IPS DF 4.7 (cell line): Measurements from ENCODE around the gene MACROD2.
"Not testable (repeated sequence)": the region's sequence is repeated elsewhere in the genome, so short reads cannot be mapped to it uniquely, and the experiment has no call there.

Experiments used
- DNase-seq: peaks from one replicate; pipeline ENCODE4 v3.0.0-alpha.2; 2013; ENCODE audit warnings: low spot score; ENCODE audit errors: extremely low read depth

MACROD2 gene

DNA sequence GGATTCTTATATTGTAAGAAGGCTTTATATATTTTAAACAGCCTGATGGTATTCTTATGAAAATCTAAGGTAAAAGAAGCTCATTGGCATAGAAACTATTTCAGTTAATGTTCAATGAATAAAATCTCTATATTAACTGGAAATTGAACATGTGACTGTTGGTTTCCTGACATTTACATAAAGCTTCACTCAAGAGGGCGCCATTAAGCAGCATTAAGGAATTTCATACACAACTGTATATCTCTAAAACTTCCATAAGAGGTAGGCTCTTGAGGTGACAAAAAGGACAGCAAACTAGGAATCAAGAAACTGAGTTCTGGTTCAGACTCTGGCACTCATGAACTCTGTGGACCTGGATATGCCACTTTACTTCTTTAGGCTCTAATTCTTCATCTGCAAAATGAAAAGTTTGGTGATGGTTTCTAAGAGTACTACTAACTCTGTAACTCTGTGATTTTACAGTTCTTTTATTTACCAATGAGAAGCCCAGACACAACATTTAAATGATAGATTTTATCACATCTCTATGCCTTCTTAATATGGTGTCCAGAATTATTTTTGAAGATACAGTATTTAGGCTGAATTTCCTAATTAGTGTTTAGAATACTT is 194.6 kb downstream of the MACROD2 start:
- DNase-seq: no peak

DNA sequence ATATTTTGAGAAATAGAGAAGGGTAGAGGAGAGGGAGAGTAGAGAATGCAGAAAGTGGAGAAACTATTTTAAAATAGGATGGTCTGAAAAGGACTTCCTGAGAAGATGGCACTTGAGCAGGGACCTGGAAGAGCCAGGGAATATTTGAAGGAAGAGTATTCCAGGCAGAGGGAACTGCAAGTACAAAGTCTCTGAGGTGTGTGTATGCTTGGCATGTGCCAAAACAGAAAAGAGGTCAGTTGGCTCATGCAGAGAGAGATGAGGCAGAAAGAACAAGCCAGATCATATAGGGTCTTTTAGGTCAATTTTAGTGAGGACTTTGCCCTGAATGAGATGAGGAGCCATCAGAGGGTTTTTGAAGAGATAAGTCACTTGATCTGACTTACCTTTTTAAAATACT is 196.2 kb downstream of the MACROD2 start:
- no peak for DNase-seq

DNA sequence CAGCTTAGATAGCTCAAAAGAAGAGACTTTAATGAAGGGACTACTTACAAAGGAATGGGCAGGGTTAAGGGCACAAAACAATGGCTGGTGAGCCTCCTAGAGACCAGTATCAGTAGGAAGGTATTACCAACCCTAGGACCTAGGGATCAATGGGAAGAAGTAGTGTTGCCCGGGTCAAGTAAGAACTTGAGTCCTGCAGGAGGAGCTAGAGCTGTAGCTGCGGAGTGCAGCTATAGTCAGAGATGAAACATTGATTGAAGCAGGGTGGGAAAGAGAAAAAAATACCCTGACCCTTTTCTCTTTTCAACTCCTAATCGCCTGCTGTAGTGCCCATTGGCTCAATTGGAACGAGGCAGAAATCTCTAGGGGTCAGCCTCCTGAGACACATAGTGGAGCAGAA is 198.1 kb downstream of the MACROD2 start:
- no peak for DNase-seq

DNA sequence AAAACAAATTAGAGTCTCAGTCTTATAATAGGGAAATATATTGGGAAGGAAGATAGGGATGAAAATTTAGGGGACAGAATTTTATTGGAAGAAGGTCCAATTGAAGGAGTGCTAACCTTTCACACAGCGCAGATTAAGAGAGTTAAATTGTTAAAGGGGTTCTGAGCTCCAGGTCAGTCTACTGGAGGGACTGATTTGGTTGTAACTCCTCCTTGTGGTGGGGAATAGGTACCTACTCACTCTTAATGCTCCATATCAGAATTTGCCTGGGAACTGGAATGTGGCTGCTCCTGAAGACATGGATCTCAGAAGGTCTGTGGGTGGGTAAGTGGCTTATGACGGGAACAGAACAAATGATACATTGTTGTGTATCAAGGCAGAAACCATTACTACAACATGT is 198.6 kb downstream of the MACROD2 start:
- DNase-seq: no peak

DNA sequence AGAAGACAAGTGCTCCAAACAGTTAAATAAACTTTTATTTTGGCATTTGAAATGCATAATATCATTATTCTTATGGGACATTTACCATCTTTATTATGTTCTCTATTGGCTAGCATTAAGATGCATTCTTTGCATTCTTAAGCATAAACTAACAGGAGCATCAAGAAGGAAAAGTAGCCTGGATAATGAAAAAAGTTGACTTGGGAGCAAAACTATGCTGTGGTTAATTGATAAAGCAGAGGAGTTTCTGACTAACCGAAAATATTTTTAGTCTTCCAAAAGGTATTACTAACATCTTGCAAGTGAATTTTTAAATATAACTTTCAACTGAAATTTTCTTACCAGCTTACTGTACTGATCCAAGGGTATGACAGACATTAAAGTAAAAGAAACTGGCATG is 201.8 kb downstream of the MACROD2 start:
- no peak for DNase-seq

DNA sequence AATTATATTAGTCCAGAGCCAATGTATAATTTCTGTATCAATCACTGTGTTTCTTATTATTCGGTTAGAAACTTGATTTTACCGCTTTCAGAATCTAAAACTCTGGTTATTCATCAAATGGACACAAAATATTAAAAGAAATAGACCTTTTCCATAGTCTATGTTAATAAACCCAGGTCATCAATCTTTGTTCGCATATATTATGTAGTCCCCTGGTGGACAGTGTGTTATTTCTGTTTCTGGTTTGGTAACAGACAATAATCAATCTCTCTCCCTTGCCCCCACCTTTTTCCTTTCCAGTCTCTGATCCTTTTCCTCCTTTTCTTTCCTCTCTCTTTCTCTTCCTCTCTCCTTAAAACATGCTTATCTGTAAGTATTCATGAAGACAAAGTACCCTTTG is 203.1 kb downstream of the MACROD2 start:
- no peak for DNase-seq

DNA sequence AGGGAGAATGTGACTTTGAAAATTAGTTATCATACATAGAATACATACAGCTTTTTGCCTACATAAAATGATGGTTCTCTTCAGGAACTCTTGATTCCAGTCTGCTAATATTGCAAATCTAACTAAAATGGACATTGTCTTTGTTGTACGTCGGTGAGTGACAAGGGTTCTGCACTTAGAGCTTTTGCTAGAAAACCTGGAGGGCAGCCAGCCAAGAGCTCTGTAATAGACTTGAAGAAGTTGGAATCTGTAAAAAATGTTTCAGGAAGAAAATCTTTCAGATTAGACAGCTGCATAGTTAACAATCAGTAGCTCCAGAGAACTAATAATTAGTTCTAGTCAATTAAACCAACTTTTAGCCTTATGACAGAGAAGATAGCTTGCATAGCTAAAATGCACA is 203.8 kb downstream of the MACROD2 start:
- no peak for DNase-seq

DNA sequence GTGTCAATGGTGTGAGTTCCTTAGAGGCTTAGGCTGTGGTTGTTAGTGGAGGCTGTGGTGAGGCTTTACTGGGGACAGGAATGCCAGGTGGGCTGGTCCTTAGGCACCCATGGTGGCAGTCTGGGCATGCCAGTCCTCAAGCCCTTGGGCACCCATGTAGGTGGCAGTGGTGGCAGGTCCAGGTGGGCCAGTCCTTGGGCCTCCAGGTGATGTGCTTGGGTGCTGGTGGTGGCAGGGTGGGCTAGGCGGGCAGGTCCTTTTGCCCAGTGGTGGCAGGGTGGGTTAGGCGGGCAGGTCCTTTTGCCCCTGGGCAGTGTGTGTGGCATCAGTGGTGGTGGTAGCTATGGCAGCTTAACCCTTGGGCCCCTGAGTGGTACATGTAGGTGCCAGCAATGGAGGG is 208.3 kb downstream of the MACROD2 start:
- DNase-seq: no peak

DNA sequence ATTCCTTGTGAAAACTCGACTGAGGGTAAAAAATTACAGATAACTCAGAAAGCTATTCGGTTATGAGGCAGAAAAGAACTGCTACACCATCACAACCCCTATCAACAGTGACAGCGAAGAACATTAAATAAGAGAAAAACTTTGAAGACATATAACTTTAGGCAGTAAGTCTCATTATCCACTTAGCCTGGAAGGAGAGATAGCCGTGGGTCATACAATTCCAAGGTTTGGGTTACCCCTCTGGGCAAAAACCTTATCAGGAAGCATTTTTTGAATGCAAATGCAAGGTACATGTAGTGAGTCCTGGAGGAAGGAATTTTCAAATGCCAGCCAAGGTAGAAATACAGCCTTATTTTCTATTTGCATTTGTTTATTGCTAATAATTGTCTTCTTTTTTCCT is 212.3 kb downstream of the MACROD2 start:
- no peak for DNase-seq

DNA sequence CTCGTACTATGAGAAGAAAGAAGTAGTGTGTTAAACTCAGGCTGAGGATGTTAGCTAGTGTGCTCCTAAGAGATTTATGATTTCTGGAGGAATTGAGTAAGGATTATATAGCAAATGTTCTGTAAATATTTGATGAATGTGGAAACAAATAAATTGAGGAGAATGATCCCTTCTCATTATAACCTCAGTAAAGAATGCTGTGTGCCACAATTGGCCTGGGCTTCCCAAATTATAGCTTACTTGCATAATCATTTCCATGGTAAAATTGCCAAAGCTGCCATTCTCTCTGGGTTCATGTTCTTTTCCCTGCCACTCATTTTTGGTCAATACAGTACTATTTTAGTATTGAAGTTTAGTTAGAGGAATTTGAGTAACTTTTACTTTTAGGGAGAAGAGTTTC is 213.6 kb downstream of the MACROD2 start:
- DNase-seq: no peak

DNA sequence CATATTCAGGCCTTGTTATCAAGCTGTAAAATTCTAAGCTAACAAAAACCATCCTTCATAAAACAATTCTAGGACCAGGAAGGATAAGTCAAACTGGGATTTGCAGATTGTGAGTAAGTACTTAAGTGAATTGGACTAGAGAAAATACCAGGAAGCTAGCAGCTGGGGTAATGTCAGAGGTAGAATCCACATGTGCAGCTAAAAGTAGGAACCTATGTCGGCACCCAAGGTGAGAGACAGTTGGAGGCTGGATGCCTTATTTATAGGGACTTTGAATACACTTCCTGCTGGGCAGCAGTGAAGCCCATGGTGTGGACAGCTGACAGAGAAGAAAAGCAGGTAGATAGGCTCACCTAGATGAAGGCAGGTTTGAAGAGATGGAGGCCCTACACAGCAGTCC is 214.8 kb downstream of the MACROD2 start:
- no peak for DNase-seq

DNA sequence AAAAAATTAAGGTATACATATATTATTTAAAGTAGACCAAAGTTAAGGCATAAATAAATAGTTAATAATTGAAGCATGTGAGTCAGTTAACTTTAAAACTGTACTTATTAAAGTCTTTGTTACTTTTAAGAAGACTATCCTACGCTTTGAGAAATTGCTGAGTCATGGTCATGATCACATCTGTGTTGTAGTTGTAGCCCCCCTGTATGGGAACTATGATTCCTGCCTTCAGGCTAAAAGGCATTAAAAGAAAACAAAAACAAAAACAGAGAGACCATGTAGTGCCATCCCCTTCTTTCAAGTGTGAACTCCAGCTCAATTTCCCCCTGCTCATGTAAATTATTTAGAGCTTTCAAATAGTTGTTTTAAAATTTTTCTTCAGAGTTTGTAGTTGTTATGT is 218.7 kb downstream of the MACROD2 start:
- DNase-seq: no peak

DNA sequence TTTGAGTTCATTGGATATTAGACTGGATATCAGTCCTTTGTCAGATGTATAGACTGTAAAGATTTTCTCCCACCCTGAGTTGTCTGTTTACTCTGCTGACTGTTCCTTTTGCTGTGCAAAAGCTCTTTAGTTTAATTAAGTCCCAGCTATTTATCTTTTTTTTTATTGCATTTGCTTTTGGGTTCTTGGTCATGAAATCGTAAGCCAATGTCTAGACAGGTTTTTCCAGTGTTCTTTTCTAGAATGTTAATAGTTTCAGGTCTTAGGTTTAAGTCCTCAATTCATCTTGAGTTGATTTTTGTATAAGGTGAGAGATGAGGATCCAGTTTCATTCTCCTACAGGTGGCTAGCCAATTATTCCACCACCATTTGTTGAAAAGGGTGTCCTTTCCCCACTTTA is 220.6 kb downstream of the MACROD2 start:
- not testable (repeated sequence) for DNase-seq

DNA sequence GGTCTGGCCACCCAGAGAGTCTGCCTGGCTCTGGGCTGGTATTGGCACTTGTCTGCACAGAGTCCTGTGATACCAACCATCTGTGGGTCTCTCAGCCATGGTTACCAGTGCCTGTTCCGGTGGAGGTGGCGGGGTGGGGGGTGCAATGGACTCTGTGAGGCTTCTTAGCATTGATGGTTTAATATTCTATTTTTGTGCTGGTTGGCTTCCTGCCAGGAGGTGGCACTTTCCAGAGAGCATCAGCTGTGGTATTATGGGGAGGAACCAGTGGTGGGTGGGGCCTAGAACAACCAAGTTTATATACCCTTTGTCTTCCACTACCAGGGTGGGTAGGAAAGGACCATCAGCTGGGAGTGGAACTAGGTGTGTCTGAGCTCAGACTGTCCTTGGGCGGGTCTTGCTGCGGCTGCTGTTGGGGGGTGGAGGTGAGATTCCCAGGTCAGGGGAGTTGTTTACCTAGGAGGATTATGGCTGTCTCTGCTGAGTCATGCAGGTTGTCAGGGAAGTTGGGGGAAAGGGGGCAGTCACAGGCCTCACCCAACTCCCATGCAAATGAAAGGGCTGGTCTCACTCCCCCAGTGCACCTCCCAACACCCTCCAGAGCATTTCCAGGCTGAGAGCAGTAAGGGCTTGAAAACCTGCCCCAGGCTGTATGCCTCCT is 224.6 kb downstream of the MACROD2 start:
- DNase-seq: no peak

DNA sequence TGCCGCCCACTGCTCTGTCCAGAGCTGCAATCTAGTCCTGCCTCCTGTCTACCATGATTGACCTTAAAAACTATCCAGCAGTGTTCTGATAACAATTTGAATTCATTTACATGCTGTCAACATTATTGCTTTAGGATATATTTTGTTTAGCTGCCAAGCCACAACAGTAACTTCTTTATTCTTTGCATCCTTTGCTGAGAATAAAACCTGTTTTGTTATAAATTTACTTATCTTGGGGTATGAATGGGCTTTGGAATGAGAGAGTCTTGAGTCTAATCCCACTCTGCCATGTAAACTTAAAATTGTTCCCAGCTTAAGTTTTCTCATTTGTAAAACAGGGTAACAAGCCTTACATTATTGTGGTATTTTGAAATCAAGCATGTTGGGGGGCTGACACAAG is 225.7 kb downstream of the MACROD2 start:
- DNase-seq: no peak

DNA sequence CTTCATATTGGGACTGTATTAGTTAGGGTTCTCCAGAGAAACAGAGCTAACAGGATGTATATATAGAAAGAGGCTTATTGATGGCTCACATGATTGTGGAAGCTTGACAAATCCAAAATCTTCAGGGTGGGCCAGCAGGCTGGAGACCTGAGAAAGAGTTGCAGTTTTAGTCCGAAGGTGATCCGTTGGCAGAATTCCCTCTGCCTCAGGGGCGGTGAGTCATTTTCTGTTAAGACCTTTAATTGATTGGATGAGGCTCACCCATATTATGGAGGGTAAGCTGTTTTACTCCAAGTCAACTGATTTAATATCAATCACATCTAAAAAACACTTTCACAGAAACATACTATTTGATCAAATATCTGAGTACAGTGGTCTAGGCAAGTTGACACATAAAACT is 228.5 kb downstream of the MACROD2 start:
- no peak for DNase-seq

DNA sequence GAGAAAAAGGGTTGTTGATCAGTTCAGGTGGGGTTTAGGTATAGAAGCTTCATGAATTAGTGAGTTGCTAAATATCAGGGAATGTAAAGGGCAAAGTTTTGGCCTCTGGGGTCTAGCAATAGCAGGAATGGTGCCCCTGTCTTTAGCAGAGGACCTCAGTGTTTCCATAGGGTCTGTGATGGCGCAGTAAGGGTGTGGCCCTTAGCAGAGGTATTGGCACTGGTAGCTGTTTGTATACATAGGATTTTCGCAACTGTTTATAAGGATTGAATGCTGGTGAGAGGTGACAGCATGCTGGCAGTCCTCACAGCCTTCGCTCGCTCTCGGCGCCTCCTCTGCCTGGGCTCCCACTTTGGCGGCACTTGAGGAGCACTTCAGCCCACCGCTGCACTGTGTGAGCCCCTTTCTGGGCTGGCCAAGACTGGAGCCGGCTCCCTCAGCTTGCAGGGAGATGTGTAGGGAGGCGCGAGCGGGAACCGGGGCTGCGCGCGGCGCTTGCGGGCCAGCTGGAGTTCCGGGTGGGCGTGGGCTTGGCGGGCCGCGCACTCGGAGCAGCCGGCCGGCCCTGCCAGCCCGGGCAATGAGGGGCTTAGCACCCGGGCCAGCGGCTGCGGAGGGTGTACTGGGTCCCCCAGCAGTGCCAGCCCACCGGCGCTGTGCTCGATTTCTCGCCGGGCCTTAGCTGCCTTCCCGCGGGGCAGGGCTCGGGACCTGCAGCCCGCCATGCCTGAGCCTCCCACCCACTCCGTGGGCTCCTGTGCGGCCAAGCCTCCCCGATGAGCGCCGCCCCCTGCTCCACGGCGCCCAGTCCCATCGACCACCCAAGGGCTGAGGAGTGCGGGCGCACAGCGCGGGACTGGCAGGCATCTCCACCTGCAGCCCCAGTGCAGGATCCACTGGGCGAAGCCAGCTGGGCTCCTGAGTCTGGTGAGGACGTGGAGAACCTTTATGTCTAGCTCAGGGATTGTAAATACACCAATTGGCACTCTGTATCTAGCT is 231.0 kb downstream of the MACROD2 start:
- not testable (repeated sequence) for DNase-seq

DNA sequence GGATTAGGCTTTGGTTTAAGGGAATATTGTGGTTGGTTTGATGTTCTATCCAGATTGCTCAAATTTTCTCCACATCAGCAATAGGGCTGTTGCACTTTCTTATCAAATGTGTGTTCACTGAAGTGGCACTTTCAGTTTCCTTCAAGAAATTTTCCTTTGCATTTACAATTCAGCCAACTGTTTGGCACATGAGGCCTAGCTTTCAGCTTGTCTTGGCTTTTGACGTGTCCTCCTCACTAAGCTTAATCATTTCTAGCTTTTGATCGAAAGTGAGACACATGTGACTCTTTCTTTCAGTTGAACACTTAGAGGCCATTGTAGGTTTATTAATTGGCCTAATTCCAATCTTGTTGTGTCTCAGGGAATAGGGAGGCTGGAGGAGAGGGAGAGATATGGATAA is 237.3 kb downstream of the MACROD2 start:
- DNase-seq: no peak

DNA sequence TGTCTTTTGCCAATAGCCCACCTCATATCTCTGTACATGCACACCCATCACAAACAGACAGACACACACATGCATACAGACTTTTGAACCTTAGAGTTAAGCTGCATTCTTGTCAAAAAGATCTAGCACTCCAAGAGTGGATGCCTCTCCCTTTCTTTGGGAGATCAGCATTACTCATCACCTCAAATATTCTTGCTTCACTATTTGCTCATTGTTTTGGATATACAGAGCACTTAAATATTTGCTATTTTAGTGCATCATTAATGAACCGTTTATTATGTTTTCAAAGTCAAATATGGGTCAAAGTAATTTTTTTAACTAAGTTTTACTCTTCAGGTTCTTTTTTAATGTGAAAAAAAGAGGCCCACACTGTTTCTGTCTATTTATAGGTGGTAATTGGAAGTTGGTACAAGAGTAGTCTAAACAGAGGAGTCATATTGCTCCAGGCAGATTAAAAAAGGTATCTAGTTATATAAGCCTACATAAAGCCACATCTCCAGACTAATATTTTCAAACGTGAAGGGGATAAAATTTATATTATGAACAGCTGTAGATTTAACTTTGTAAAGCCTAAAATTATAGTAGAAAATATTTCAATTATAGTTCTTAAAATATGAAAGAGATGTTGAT is 239.5 kb downstream of the MACROD2 start:
- no peak for DNase-seq

DNA sequence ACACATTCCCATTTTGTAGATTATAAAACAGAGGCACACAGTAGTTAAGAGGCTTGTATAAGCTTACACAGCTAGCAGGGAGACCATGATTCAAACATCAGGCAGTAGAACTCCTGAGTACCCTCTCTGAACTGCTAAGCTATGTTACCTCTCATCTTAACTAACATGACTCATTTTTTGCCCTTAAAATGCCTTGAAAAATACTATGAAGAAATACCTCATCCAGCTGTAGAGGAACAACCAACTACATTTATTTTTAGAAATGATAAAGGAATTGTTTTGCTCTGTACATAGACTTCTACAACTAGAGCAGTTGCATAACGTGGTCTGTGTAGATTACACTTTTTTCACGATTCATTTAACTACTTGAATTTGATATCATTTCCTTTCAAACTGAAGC is 240.0 kb downstream of the MACROD2 start:
- no peak for DNase-seq

DNA sequence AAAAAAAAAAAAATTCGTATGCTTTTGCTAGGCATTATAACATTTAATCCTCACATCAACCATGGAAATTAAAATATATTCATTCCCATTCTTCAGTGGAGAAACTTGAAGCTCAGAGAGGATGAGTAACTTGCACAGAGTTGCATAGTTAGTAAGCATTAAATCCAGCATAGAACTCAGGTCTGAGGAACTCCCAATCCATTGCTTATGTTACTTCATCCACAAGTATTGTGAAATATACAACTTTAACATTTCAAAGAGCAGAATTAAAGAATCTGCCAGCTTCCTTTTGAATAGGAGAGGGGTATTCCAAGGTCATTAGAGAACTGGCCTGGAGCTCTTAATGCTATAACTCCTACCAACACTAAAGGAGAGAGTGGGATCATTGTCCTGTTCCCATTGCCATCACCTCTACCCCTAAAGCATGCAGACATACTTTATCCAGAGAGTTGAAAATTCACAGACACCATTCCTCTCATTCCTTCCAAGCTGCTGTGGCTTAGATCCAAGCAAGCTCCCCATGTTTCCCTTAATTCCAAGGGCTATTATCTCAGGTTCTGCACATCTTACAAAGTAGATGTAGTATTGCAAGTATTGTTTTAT is 250.2 kb downstream of the MACROD2 start:
- DNase-seq: no peak
